Activated CD8-positive, alpha-beta memory T cell treated with anti-CD3 and anti-CD28 coated beads, Interleukin-2, amount 10 ng/mL, durations not matched to agents 7 days and 5 days (primary cell): ENCODE data around the gene LRRC3C. TPM values are rescaled to one million over a fixed set of nuclear protein-coding genes. Genes with fewer than 3 reads are reported as not detected.

Experiments used
- ATAC-seq: fragments of 150-1000 bp; cut with Tn5 transposase; one replicate; pipeline ENCODE4 v1.10.0; 2021; ENCODE audit warnings: moderate library complexity
- CTCF ChIA-PET: fragments of 350-600 bp; sonication (Branson Sonifier 250); formaldehyde crosslinking; loops from one replicate; lab custom pipeline; 2021; ENCODE audit warnings: antibody characterized with exemption; lab: Charles Lee
- DNase-seq: peaks from one replicate; pipeline ENCODE4 v3.0.0-alpha.2; 2020
- H3K27ac Mint-ChIP-seq: one replicate; pipeline ENCODE4 v1.8.0; 2021; ENCODE audit warnings: mild to moderate bottlenecking, mixed read lengths
- H3K27me3 Mint-ChIP-seq: one replicate; pipeline ENCODE4 v1.8.0; 2021; ENCODE audit warnings: mixed read lengths
- H3K36me3 Mint-ChIP-seq: one replicate; pipeline ENCODE4 v1.8.0; 2021; ENCODE audit warnings: mild to moderate bottlenecking, mixed read lengths
- H3K4me1 Mint-ChIP-seq: one replicate; pipeline ENCODE4 v1.8.0; 2021; ENCODE audit warnings: mixed read lengths
- H3K4me3 Mint-ChIP-seq: one replicate; pipeline ENCODE4 v1.8.0; 2021; ENCODE audit warnings: mild to moderate bottlenecking, moderate library complexity, mixed read lengths
- H3K9me3 Mint-ChIP-seq: one replicate; pipeline ENCODE4 v1.8.0; 2022; ENCODE audit warnings: low read depth, mixed read lengths
- total RNA-seq, 2 experiments: library from RNA; stranded (reverse); gene quantifications; one replicate each; pipeline ENCODE4 v1.2.3, GENCODE V29; 2021

Gene LRRC3C
- total RNA-seq, 2 experiments from 2014 or later = not detected

GRCh38 chr17:39926588-39927100, 888 bp upstream of the LRRC3C start:
- Mint-ChIP-seq H3K4me1 (peaks cover 67% of the 10 kb centered on the region), H3K9me3 (no peaks in the 10 kb centered on the region), H3K36me3 (peaks cover 31% of the 10 kb centered on the region), H3K4me3 (peak overlapping the region; percentile 88), H3K27ac (peak overlapping the region; percentile 98), H3K27me3 (no peaks in the 10 kb centered on the region)
- peak; percentile 89 for DNase-seq
- CTCF ChIA-PET = interaction anchor here (0.6 to 2.4 kb wide), 10 partner anchors 13 to 171 kb away, joined by 3 to 13 read pairs (median 3); partner anchors contain the start of gene PSMD3
- ATAC-seq = peak; percentile 64

- H3K27ac Mint-ChIP-seq = peak overlapping the region; percentile 98
- H3K27me3 Mint-ChIP-seq = no peaks in the 10 kb centered on the region
- peak; percentile 6 for ATAC-seq
- peak; percentile 50 for DNase-seq
- H3K4me1 Mint-ChIP-seq = peaks cover 52% of the 10 kb centered on the region
- peaks cover 19% of the 10 kb centered on the region for H3K36me3 Mint-ChIP-seq
- CTCF ChIA-PET = interaction anchor here (0.7 to 2.2 kb wide), 7 partner anchors 10 to 306 kb away, joined by 3 to 8 read pairs (median 3); partner anchors contain the start of gene PSMD3
- H3K4me3 Mint-ChIP-seq = peak overlapping the region; percentile 88
- H3K9me3 Mint-ChIP-seq = no peaks in the 10 kb centered on the region
Observed at GRCh38 chr17:39927929-39928857, 661 bp downstream of the LRRC3C start.

GRCh38 chr17:39928858-39929645, 1.5 kb downstream of the LRRC3C start:
- ATAC-seq = no peak
- Mint-ChIP-seq H3K27me3 (no peaks in the 10 kb centered on the region), H3K27ac (no peak overlapping the region), H3K4me3 (peak overlapping the region; percentile 38), H3K36me3 (peaks cover 14% of the 10 kb centered on the region), H3K4me1 (peaks cover 43% of the 10 kb centered on the region), H3K9me3 (no peaks in the 10 kb centered on the region)
- no peak for DNase-seq
- CTCF ChIA-PET = interaction anchor here (0.8 to 1.5 kb wide), 4 partner anchors 9 to 307 kb away, joined by 3 read pairs; no protein-coding TSS in a partner anchor

GRCh38 chr17:39929646-39930407, 2.3 kb downstream of the LRRC3C start:
- no peak for DNase-seq
- Mint-ChIP-seq H3K27me3 (no peaks in the 10 kb centered on the region), H3K4me1 (peaks cover 35% of the 10 kb centered on the region), H3K36me3 (peaks cover 8% of the 10 kb centered on the region), H3K4me3 (no peak overlapping the region), H3K9me3 (no peaks in the 10 kb centered on the region), H3K27ac (no peak overlapping the region)
- ATAC-seq = no peak
- CTCF ChIA-PET = interaction anchor here (1.0 to 1.5 kb wide), 3 partner anchors 10 to 308 kb away, joined by 3 read pairs; no protein-coding TSS in a partner anchor

- no peaks in the 10 kb centered on the region for H3K36me3 Mint-ChIP-seq
- no peaks in the 10 kb centered on the region for H3K27me3 Mint-ChIP-seq
- H3K4me1 Mint-ChIP-seq = peaks cover 9% of the 10 kb centered on the region
- no peak for DNase-seq
- no peak for ATAC-seq
- H3K4me3 Mint-ChIP-seq = no peak overlapping the region
- CTCF ChIA-PET = no interaction called here
- H3K9me3 Mint-ChIP-seq = no peaks in the 10 kb centered on the region
- no peak overlapping the region for H3K27ac Mint-ChIP-seq
Observed at GRCh38 chr17:39933912-39934311, 6.4 kb downstream of the LRRC3C start.

GRCh38 chr17:39934324-39934723, 6.8 kb downstream of the LRRC3C start:
- Mint-ChIP-seq H3K27me3 (no peaks in the 10 kb centered on the region), H3K27ac (no peak overlapping the region), H3K36me3 (no peaks in the 10 kb centered on the region), H3K4me1 (peaks cover 9% of the 10 kb centered on the region), H3K9me3 (no peaks in the 10 kb centered on the region), H3K4me3 (no peak overlapping the region)
- no peak for ATAC-seq
- DNase-seq = no peak
- CTCF ChIA-PET = interaction anchor here (1.0 kb wide), 1 partner anchor 46 kb away, joined by 4 read pairs; no protein-coding TSS in a partner anchor

GRCh38 chr17:39935909-39936308, 8.4 kb downstream of the LRRC3C start:
- no peak overlapping the region for H3K27ac Mint-ChIP-seq
- H3K9me3 Mint-ChIP-seq = no peaks in the 10 kb centered on the region
- H3K27me3 Mint-ChIP-seq = no peaks in the 10 kb centered on the region
- peaks cover 16% of the 10 kb centered on the region for H3K4me1 Mint-ChIP-seq
- CTCF ChIA-PET = no interaction called here
- no peak for DNase-seq
- ATAC-seq = no peak
- H3K4me3 Mint-ChIP-seq = no peak overlapping the region
- no peaks in the 10 kb centered on the region for H3K36me3 Mint-ChIP-seq

GRCh38 chr17:39937447-39937846, 9.9 kb downstream of the LRRC3C start:
- CTCF ChIA-PET = interaction anchor here (0.8 to 1.9 kb wide), 3 partner anchors 9 to 65 kb away, joined by 3 to 7 read pairs (median 3); no protein-coding TSS in a partner anchor
- Mint-ChIP-seq H3K4me1 (peaks cover 19% of the 10 kb centered on the region), H3K36me3 (no peaks in the 10 kb centered on the region), H3K27ac (no peak overlapping the region), H3K9me3 (no peaks in the 10 kb centered on the region), H3K4me3 (no peak overlapping the region), H3K27me3 (no peaks in the 10 kb centered on the region)
- DNase-seq (no peak), ATAC-seq (no peak)

GRCh38 chr17:39938140-39938869, 10.8 kb downstream of the LRRC3C start:
- DNase-seq = no peak
- Mint-ChIP-seq H3K36me3 (no peaks in the 10 kb centered on the region), H3K27ac (no peak overlapping the region), H3K9me3 (no peaks in the 10 kb centered on the region), H3K4me3 (no peak overlapping the region), H3K27me3 (no peaks in the 10 kb centered on the region), H3K4me1 (peaks cover 19% of the 10 kb centered on the region)
- CTCF ChIA-PET = interaction anchor here (0.7 to 3.1 kb wide), 6 partner anchors 10 to 82 kb away, joined by 3 to 13 read pairs (median 4); partner anchors contain the start of genes LRRC3C and ORMDL3
- ATAC-seq = no peak

- no peak overlapping the region for H3K27ac Mint-ChIP-seq
- H3K4me1 Mint-ChIP-seq = peaks cover 19% of the 10 kb centered on the region
- no peak overlapping the region for H3K4me3 Mint-ChIP-seq
- no peak for DNase-seq
- no peaks in the 10 kb centered on the region for H3K9me3 Mint-ChIP-seq
- H3K36me3 Mint-ChIP-seq = no peaks in the 10 kb centered on the region
- CTCF ChIA-PET = interaction anchor here (1.0 to 3.1 kb wide), 7 partner anchors 8 to 317 kb away, joined by 3 to 13 read pairs (median 3); partner anchors contain the start of genes LRRC3C, ORMDL3 and PSMD3
- no peak for ATAC-seq
- no peaks in the 10 kb centered on the region for H3K27me3 Mint-ChIP-seq
Observed at GRCh38 chr17:39939106-39939505, 11.6 kb downstream of the LRRC3C start.

- no peaks in the 10 kb centered on the region for H3K36me3 Mint-ChIP-seq
- no peak overlapping the region for H3K4me3 Mint-ChIP-seq
- no peaks in the 10 kb centered on the region for H3K9me3 Mint-ChIP-seq
- H3K4me1 Mint-ChIP-seq = peaks cover 19% of the 10 kb centered on the region
- ATAC-seq = peak; percentile 87
- peak; percentile 72 for DNase-seq
- peak overlapping the region; percentile 37 for H3K27ac Mint-ChIP-seq
- no peaks in the 10 kb centered on the region for H3K27me3 Mint-ChIP-seq
- CTCF ChIA-PET = interaction anchor here (1.0 to 3.1 kb wide), 8 partner anchors 9 to 318 kb away, joined by 3 to 13 read pairs (median 3); partner anchors contain the start of genes LRRC3C, ORMDL3 and PSMD3
Observed at GRCh38 chr17:39939588-39940419, 12.3 kb downstream of the LRRC3C start.
